K562 (cell line): Measurements from ENCODE around the gene TMEM187. TPM values are rescaled to one million over a fixed set of nuclear protein-coding genes. Genes with fewer than 3 reads are reported as not detected.

Experiments
- ATAC-seq: fragments of 200-7000 bp; cut with Tn5 transposase; 3 replicates; pipeline ENCODE4 v1.9.1; 2020; ENCODE audit warnings: moderate library complexity
- BruUV-seq: library from RNA; stranded (reverse); fragments of 400-500 nt; replicated peaks from 2 replicates; lab custom pipeline; 2021; lab: Mats Ljungman, UMichigan
- CTCF ChIA-PET: fragments of 300-600 bp; formaldehyde crosslinking; extraction: SDS; loops from one replicate; lab custom pipeline; 2021; ENCODE audit warnings: low intra/inter-chr PET ratio; lab: Yijun Ruan, JAX
- POLR2A ChIA-PET: fragments of 300-600, 350-650 bp; sonication (Branson Sonifier 250); formaldehyde crosslinking; extraction: SDS; loops from one replicate; lab custom pipeline; 2021; ENCODE audit warnings: antibody characterized with exemption, inconsistent platforms; lab: Yijun Ruan, JAX
- DNase-seq, 4 experiments: peaks; one replicate each; pipeline versions ENCODE4 v3.0.0 to v3.0.0-alpha.2; 2011 to 2018; ENCODE audit warnings: low spot score in 3 of 4, mixed read lengths in 3 of 4; ENCODE audit errors: extremely low read depth in 1 of 4
- FAIRE-seq: peaks from 2 replicates; lab custom pipeline; 2011; peaks lifted over from hg19 to GRCh38; lab: Jason Lieb, UNC
- H2AFZ ChIP-seq: 2 replicates; pipeline ENCODE4 v1.6.0; 2011; ENCODE audit warnings: low read depth, low read length, control low read depth, inconsistent platforms
- H3K27ac ChIP-seq: fragments of 200-600 bp; 3 replicates; pipeline ENCODE4 v1.8.0; 2011; ENCODE audit warnings: low read depth, mild to moderate bottlenecking, control low read depth, inconsistent platforms, low read length, moderate library complexity, mixed read lengths; ENCODE audit errors: extremely low read depth
- H3K27me3 ChIP-seq, 2 experiments: fragments of 300-600 bp in 1 of 2; 2 replicates in 1 of 2; 3 replicates in 1 of 2; pipeline versions ENCODE4 v1.6.0 to v1.8.0; 2011; ENCODE audit warnings: inconsistent platforms in 2 of 2, low read length in 2 of 2, mild to moderate bottlenecking in 1 of 2, mixed read lengths in 1 of 2, moderate library complexity in 1 of 2; ENCODE audit not compliant: control insufficient read depth in 2 of 2, insufficient read depth in 2 of 2
- H3K36me3 ChIP-seq: fragments of 300-600 bp; 3 replicates; pipeline ENCODE4 v1.8.0; 2011; ENCODE audit warnings: mild to moderate bottlenecking, low read length, inconsistent platforms; ENCODE audit not compliant: control insufficient read depth, insufficient read depth
- H3K4me1 ChIP-seq, 2 experiments: fragments of 200-600 bp in 1 of 2; replicated peaks in 1 of 2; 2 replicates in 1 of 2; 3 replicates in 1 of 2; pipeline versions ENCODE4 v1.5.1 to v1.8.0; 2011; ENCODE audit warnings: inconsistent platforms in 2 of 2, low read length in 2 of 2, mild to moderate bottlenecking in 1 of 2, mixed read lengths in 1 of 2, moderate library complexity in 1 of 2; ENCODE audit not compliant: control insufficient read depth in 2 of 2, insufficient read depth in 2 of 2
- H3K4me2 ChIP-seq: 2 replicates; pipeline ENCODE4 v1.6.1; 2011; ENCODE audit warnings: low read length, control low read depth, inconsistent platforms, mixed read lengths; ENCODE audit not compliant: insufficient read depth
- H3K4me3 ChIP-seq: fragments of 200-600 bp; sonication (generic), shearing (Covaris generic); 2 replicates; pipeline ENCODE4 v1.5.1; 2016; ENCODE audit warnings: control low read depth, inconsistent platforms
- H3K79me2 ChIP-seq: fragments of 200-600 bp; 3 replicates; pipeline ENCODE4 v1.8.0; 2011; ENCODE audit warnings: low read length, inconsistent platforms; ENCODE audit not compliant: control insufficient read depth, insufficient read depth
- H3K9ac ChIP-seq, 2 experiments: 2 replicates each; pipeline versions ENCODE4 v1.6.0 to v1.6.1; 2011; ENCODE audit warnings: low read depth in 2 of 2, low read length in 2 of 2, control low read depth in 1 of 2, inconsistent platforms in 1 of 2, mild to moderate bottlenecking in 1 of 2, mixed read lengths in 1 of 2; ENCODE audit not compliant: insufficient read depth in 1 of 2
- H3K9me1 ChIP-seq: one replicate; pipeline ENCODE4 v1.6.0; 2011; ENCODE audit warnings: inconsistent platforms, mild to moderate bottlenecking, low read length, moderate library complexity; ENCODE audit not compliant: control insufficient read depth, insufficient read depth
- H3K9me3 ChIP-seq: replicated peaks from 2 replicates; pipeline ENCODE4 v1.5.1; 2011; ENCODE audit warnings: low read depth, low read length, inconsistent platforms; ENCODE audit not compliant: control insufficient read depth, insufficient read depth
- H4K20me1 ChIP-seq: replicated peaks from 2 replicates; pipeline ENCODE4 v1.6.1; 2011; ENCODE audit warnings: low read length, inconsistent platforms, mixed read lengths; ENCODE audit not compliant: control insufficient read depth, insufficient read depth
- CEBPZ ChIP-seq: fragments of 150-350 bp; IDR thresholded peaks from 2 replicates; pipeline ENCODE4 v1.6.1; 2014; ENCODE audit warnings: low read depth, mild to moderate bottlenecking, low read length, borderline replicate concordance
- E2F4 ChIP-seq: sonication (generic); formaldehyde crosslinking; IDR thresholded peaks from 2 replicates; pipeline ENCODE4 v1.8.0; 2022; ENCODE audit warnings: mild to moderate bottlenecking, low read depth, missing genetic modification reagents
- KDM2B ChIP-seq: fragments of 250-450 bp; sonication (Bioruptor Pico); IDR thresholded peaks from 2 replicates; pipeline ENCODE4 v1.8.0; 2021; ENCODE audit warnings: mild to moderate bottlenecking, moderate library complexity
- MYC ChIP-seq, 2 experiments: fragments of 250-450 bp in 1 of 2; sonication (Bioruptor Pico) in 1 of 2; IDR thresholded peaks; 2 replicates each; pipeline versions ENCODE4 v1.5.1 to v1.6.1; 2012 to 2021; ENCODE audit warnings: low read depth in 2 of 2, borderline replicate concordance in 1 of 2, improper control_type of control experiment in 1 of 2, low read length in 1 of 2, mild to moderate bottlenecking in 1 of 2, moderate library complexity in 1 of 2
- NFE2L1 ChIP-seq: fragments of 450-650 bp; IDR thresholded peaks from 2 replicates; pipeline ENCODE4 v1.6.1; 2016; ENCODE audit warnings: missing genetic modification characterization, low read depth, mild to moderate bottlenecking, missing compliant biosample characterization, moderate library complexity, borderline replicate concordance
- POLR2A ChIP-seq: fragments of 450-650 bp; conservative IDR thresholded peaks from 2 replicates; pipeline ENCODE4 v1.6.1; 2016
- POLR3A ChIP-seq: IDR thresholded peaks from 2 replicates; pipeline ENCODE4 v1.6.1; 2011; ENCODE audit warnings: borderline replicate concordance, mild to moderate bottlenecking, moderate library complexity; ENCODE audit not compliant: insufficient read length, insufficient read depth; ENCODE audit errors: extremely low read depth
- SFPQ ChIP-seq: fragments of 200-400 bp; formaldehyde crosslinking; IDR thresholded peaks from 2 replicates; pipeline ENCODE4 v1.6.1; 2017; ENCODE audit warnings: mild to moderate bottlenecking, low read depth, low read length, moderate library complexity
- XRCC4 ChIP-seq: IDR thresholded peaks from one replicate; pipeline ENCODE4 v1.6.1; 2011; ENCODE audit not compliant: insufficient read depth, insufficient read length; ENCODE audit errors: extremely low read depth
- ZBTB9 ChIP-seq: fragments of 450-650 bp; formaldehyde crosslinking; IDR thresholded peaks from 2 replicates; pipeline ENCODE4 v1.4.0; 2020; ENCODE audit warnings: mild to moderate bottlenecking, moderate library complexity
- WGBS: fragments of 100-300 bp; shearing (Covaris generic); methylation state at CpG from one replicate; pipeline ENCODE4 v1.1.6; 2016; ENCODE audit warnings: low coverage, mixed read lengths; ENCODE audit not compliant: insufficient coverage; ENCODE audit errors: missing lambda C conversion rate; 5-methylcytosine and 5-hydroxymethylcytosine counted together
- in situ Hi-C: fragments of 300-500 bp; cut with MboI; formaldehyde crosslinking; loops from 4 replicates; pipeline ENCODE4 v1.15.0; 2018; ENCODE audit warnings: inconsistent platforms, mixed read lengths
- intact Hi-C: fragments of 100-400 bp; cut with micrococcal nuclease; formaldehyde crosslinking; loops from 2 replicates; pipeline ENCODE4 v1.14.2; 2022
- polyA plus RNA-seq, 8 experiments: library from polyadenylated mRNA; depleted of rRNA in 4 of 8; stranded (reverse) in 5 of 8; unstranded in 3 of 8; fragments of >200 nt; fragmentation: Nextera tagmentation in 2 of 8; fragmentation: Illumina TruSeq in 1 of 8; extraction: Ambion mirVana in 2 of 8; extraction: Trizol in 1 of 8; gene quantifications; 2 replicates each; pipeline versions ENCODE4 v1.2.1 to v1.2.3, GENCODE V29; 2011 to 2014; ENCODE audit warnings: inconsistent platforms in 1 of 8, missing spikeins in 1 of 8
- total RNA-seq, 7 experiments: library from RNA; depleted of rRNA in 6 of 7; stranded (reverse); fragments of >200 nt in 6 of 7; fragmentation: Illumina TruSeq in 2 of 7; extraction: Trizol in 2 of 7; gene quantifications; 2 replicates each; pipeline versions ENCODE4 v1.2.1 to v1.2.3, GENCODE V29; 2011 to 2021; ENCODE audit warnings: low replicate concordance in 1 of 7

Gene TMEM187
- total and polyA plus RNA-seq, 9 of the 15 experiments (the other 6 are each of a cell fraction or from before 2014, with no cell fraction given): 0.13 to 6.4 (median 1.6) TPM

GRCh38 chrX:153981771-153982533 lies 9.4 kb downstream of the TMEM187 start:
- POLR2A ChIA-PET: interaction anchor here (2.5 kb wide), 1 partner anchor 10 kb away, joined by 16 read pairs; the partner anchor contains the start of genes HCFC1 and TMEM187
- no peak overlapping the region for H3K4me3 ChIP-seq
- no peaks in the 10 kb centered on the region for H3K27me3 ChIP-seq
- 97% methylated on average over 14 of the region's 52 CpGs for WGBS
- H3K79me2 ChIP-seq: no peaks in the 10 kb centered on the region
- H3K9me1 ChIP-seq: peaks cover 1% of the 10 kb centered on the region
- H3K27ac ChIP-seq: no peak overlapping the region
- FAIRE-seq: no peak
- no peak overlapping the region for H2AFZ ChIP-seq
- no TSS peak for BruUV-seq
- CTCF ChIA-PET: no interaction called here
- no peaks in the 10 kb centered on the region for H3K36me3 ChIP-seq
- peak overlapping the region in 1 of 2 experiments; percentile 35; a peak in 2 of 4 replicates for H3K9ac ChIP-seq
- DNase-seq: no peak
- H4K20me1 ChIP-seq: no peaks in the 10 kb centered on the region
- no peak overlapping the region for H3K4me2 ChIP-seq
- no peaks in the 10 kb centered on the region for H3K9me3 ChIP-seq
- no peak for ATAC-seq
- intact Hi-C loops: no loop called here
- in situ Hi-C loops: no loop called here
- peaks cover 13 to 38% of the 10 kb centered on the region in 2 experiments for H3K4me1 ChIP-seq
- TF ChIP-seq POLR3A (no peak), ZBTB9 (CRISPR knock-in tag) (peak; percentile 83; the same call in 1 of the 2 replicates), NFE2L1 (tag) (no peak), E2F4 (CRISPR knock-in tag) (no peak), KDM2B (CRISPR knock-in tag) (no peak), SFPQ (no peak), CEBPZ (no peak), POLR2A (no peak), XRCC4 (no peak), MYC (IDR thresholded peaks at IDR 0.05; ENCODE audit: low read depth, low read length) (no peak), MYC (CRISPR knock-in tag; IDR thresholded peaks at IDR 0.05; ENCODE audit: borderline replicate concordance, low read depth) (no peak)
